Posterior cingulate gyrus (tissue), 11 donors: ENCODE measurements around the gene ACER2.
"Not testable (repeated sequence)": the region's sequence is repeated elsewhere in the genome, so short reads cannot be mapped to it uniquely, and the experiment has no call there.

Source experiments
- DNase-seq, 10 donors: peaks; one replicate each; pipeline versions ENCODE4 v3.0.0 to v3.0.0-alpha.2; 2020 to 2021; ENCODE audit warnings: mixed read lengths in 3 of 10
- intact Hi-C: fragments of 100-400 bp; cut with DNase I; formaldehyde crosslinking; loops from one replicate; pipeline ENCODE4 v1.15.1; 2023

The ACER2 gene

DNA sequence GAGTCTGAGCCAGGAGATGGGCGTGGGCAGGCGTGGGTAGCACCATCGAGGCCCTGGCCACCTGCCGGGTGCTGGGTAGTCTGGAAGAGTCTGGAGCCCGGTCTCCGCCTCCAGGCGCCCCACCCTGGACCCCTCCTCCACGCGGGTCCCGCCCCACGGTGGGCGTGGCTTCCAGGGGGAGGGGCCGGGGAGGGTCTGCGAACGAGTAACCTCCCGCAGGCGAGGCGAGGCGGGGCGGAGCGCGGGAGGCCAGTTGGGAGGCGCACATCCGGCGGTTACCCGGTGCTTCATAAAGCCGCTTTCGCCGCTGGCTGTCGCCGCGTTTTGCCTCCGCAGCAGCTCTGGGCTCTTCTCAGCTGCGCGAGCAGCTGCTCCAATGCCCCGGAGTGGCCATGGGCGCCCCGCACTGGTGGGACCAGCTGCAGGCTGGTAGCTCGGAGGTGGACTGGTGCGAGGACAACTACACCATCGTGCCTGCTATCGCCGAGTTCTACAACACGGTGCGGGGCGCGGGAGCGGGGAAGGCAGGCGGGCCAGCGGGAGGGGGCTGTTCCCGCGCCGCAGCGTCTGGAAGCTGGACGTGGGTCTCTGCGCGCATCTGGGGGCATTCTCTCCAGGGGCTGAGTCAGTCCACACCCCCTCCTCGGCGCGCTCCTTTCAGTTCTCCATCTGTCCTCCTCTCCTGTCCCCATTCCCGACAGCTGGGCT, at the start of gene ACER2:
TSS of gene ACER2 (plus strand) at position 317 of the 708 bp plus-strand sequence. CDS start at position 393, 76 bp downstream.
- intact Hi-C loops, result loop anchor here (2.0 to 10.0 kb wide), 2 partner anchors 28 to 46 kb away; partner anchors contain the start of gene RPS6

GRCh38 chr9:19369107-19369506, 39.7 kb upstream of the ACER2 start:
- no peak for DNase-seq
- intact Hi-C loops, result no loop called here

More for the DNA sequence above, at the start of gene ACER2:
- DNase-seq, result peak; percentile 87 to 99 (median 94)

DNA sequence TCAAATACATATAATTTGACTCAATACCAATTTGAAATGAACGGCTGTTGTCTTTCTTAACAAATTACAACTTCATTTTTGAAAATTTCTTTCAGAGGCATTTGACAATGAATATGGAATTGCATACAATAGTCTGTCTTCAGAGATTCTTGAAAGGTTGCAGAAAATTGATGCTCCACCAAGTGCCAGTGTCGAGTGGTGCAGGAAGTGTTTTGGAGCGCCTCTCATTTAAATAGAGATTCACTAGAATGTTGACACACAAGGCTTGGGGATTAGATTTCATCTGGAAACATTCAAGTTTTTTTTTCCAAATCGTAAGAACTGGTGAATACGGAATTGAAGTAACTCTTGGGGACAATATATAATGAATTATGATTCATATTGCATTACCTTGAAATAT, 36.9 kb upstream of the ACER2 start:
- intact Hi-C loops, result no loop called here
- no peak for DNase-seq

- no peak for DNase-seq
- intact Hi-C loops, result no loop called here
These were observed 36.2 kb upstream of the ACER2 start for GRCh38 chr9:19372567-19372966.

DNA sequence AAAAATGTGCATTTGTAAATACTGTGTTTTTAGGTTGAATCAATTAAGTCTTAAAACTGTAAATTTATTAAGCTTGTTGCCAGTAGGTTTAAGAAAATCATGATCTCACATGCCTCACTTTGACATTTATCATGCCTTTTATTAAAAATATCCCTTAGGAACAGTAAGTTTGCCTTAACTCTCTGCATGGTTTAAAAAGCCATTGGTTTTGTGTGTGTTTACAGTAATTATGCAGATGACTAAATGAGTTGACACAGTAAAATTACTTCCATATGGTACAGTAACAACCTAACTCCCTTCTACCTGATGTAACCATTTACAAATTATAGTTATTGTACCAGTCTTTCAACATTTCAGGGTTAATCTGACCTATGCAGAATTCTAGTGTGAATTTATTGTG, 35.3 kb upstream of the ACER2 start:
- intact Hi-C loops, result no loop called here
- no peak for DNase-seq

GRCh38 chr9:19375538-19375937, 33.3 kb upstream of the ACER2 start:
- intact Hi-C loops, result no loop called here
- no peak for DNase-seq

- intact Hi-C loops, result no loop called here
- no peak for DNase-seq
These were observed 31.9 kb upstream of the ACER2 start for GRCh38 chr9:19376931-19377330.

DNA sequence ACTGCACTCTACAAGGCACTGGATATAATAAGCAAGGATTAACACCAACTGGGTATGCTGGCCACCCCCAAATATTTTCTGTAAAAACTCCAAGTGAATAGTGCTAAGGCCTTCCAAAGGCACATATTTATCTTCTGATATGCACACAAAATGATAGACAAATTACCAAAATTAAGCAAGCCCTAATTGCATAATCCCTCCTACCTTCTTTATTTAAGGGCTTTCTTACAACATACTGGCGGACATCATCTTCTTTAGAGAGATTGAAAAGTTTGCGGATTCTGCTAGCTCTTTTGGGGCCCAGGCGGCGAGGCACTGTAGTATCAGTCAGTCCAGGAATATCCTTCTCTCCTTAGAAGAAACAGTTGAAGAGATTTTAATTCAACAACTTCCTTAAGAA, 30.6 kb upstream of the ACER2 start:
- intact Hi-C loops, result loop anchor here (2.0 kb wide), 1 partner anchor 147 kb away; the partner anchor contains the start of gene DENND4C
- DNase-seq, result no peak

DNA sequence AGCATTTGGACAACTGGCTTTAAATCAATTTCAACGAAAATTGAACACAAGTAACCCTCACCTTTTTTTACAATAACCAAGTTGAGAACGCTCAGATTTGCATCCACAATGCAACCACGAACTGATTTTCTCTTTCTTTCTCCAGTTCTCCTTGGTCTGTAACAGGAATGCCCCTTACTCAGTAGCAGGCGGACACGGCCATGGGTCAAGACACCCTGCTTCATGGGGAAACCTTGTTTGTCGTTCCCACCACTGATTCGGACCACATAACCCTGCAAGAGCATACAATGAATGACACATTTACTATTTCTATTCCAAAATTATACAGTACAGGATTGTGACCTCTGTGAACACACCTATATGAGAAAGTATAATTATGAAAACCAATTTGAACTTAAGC, 30.2 kb upstream of the ACER2 start:
- intact Hi-C loops, result loop anchor here (2.0 kb wide), 1 partner anchor 148 kb away; the partner anchor contains the start of gene DENND4C

DNA sequence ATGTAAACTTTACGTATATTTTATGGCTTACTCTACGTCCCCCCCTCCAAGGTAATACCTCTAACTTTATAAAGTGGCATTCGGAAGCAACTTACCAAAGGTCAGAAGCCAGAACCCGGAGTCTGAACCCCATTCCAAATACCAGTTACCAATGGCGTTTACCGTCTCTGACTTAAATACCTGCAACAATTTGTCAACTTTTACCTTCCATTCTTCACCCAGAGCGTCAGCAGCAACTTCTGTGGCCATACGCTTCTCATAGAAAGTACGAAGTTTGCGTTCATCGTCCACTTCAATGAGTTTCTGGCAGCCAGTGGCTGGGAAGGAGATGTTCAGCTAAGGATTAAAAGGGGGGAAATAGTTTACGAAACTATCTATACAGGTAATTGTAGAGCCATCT, 29.5 kb upstream of the ACER2 start:
- DNase-seq, result no peak
- intact Hi-C loops, result loop anchor here (2.0 kb wide), 1 partner anchor 148 kb away; the partner anchor contains the start of gene DENND4C

More for the DNA sequence above, 30.2 kb upstream of the ACER2 start:
- no peak for DNase-seq

DNA sequence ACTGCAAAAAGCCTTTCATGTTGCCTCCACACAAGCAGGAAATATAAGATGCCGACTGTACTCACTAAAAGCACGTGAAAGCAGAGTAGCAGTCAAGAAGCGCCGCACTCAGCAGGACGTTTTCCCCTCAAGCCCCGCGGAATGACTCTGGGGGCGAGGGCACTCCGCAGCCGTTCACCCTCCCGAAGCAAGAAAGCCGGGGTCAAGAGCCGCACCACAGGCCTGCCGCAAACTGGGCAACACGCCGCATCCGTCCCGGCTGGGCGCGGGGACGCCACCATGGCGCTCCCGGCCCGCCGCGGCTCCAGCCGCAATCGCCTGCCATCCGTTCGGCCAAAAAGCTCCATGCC, 29.1 kb upstream of the ACER2 start:
- peak in 2 of 10 donors; percentile 15 to 78 for DNase-seq
- intact Hi-C loops, result loop anchor here (2.0 kb wide), 3 partner anchors 29 to 149 kb away; partner anchors contain the start of genes ACER2 and DENND4C

DNA sequence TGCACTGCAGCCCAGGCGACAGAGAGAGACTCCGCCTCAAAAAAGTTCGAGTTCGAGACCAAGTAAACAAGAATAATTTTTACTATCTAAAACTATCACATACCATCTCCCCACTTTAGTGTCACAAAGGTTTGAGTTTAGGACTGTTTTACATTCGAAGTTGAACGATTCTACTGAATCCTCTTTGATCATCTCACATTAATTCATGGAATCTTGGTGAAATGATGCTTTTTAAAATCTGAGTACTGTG, 28.1 kb upstream of the ACER2 start:
- no peak for DNase-seq
- intact Hi-C loops, result loop anchor here (2.0 kb wide), 2 partner anchors 28 to 76 kb away; partner anchors contain the start of gene ACER2

DNA sequence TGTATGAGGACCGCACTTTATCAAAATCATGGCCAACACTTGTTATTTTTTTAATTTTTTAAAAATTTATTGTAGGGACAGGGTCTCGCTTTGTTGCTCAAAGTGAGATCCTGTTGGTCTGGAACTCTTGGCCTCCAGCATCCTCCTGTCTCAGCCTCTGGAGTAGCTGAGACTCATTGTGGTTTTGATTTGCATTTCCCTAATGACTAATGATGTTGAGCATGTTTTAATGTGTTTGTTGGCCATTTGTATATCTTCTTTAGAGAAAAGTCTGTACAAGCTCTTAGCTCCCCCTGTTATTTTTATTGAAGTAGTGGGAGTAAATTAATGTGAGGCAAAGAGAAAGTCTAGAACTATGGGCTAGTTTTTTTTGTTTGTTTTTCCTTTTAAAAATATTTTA, 27.2 kb upstream of the ACER2 start:
- intact Hi-C loops, result loop anchor here (2.0 kb wide), 2 partner anchors 27 to 75 kb away; partner anchors contain the start of gene ACER2
- no peak for DNase-seq

- intact Hi-C loops, DNase-seq: not testable (repeated sequence)
These were observed 23.6 kb upstream of the ACER2 start for GRCh38 chr9:19385212-19385611.

GRCh38 chr9:19385786-19386501, 22.9 kb upstream of the ACER2 start:
- no peak for DNase-seq
- intact Hi-C loops, result no loop called here

DNA sequence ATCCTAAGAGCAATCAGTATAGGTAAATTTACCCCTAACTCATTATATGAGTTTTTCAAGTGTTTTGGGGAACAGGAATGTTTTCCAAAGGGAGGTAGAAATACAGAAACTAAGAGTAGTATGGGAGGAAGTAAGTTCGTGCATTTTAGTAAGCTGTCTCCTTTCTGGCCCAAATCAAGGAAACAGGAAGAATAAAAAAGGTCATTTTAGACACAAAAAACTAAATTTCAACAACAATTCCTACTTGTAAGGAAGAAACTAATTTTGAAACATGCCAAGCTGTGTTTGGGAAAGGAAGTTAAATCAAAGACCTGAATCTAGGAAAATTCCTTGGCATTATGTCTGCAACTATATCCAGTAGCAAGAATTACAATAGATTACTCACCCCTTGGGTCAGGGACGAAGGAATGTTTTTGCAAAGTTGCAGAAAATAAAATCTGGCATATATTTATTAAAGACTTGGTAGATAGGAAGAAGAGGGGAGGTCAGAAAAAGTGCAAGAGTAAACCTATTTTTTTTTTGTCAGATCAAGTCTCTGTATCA, 22.2 kb upstream of the ACER2 start:
- intact Hi-C loops, result no loop called here

DNA sequence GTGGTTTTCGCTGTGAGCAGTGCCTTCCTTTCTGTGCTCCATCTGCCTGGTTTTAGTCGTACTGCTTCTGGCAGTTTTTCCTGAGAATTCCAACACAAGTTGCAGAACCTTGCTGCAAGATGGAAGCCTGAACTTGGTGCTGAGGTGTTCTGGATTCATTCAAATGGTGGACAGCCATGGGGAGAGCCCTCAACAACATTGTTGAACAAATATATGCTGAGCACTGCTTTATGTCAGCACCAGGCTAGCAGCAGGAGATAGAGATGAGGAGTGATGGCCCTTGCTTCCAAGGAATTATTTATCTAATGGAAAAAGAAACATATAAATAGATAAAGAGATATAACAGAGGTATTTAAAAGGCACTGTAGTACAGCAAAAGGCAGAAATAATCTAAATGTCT, 21.5 kb upstream of the ACER2 start:
- intact Hi-C loops, result no loop called here
- DNase-seq, result no peak

More for the DNA sequence above, 22.2 kb upstream of the ACER2 start:
- no peak for DNase-seq

- DNase-seq, intact Hi-C loops: not testable (repeated sequence)
These were observed 19.3 kb upstream of the ACER2 start for GRCh38 chr9:19389539-19389938.

DNA sequence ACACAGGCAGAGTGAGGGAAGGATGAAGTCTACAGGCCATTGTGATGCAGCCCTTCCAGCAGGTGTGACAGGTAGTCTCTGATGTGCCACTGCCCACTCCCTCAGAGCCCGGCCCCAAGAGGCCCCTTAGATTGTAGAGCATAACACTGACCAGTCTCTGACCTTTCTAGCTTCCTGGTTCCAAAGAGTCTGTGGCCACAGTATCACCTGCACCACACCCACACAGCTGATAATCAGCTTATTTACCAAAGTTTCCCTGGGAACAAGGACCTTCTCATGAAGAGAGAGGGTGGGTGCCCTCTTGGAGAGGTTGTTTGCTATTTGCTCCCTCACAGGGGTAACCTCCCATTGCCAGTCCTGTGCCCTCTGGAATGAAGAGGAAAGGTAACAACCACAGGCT, 11.0 kb upstream of the ACER2 start:
- DNase-seq, result no peak
- intact Hi-C loops, result no loop called here

GRCh38 chr9:19403231-19403630, 5.6 kb upstream of the ACER2 start:
- not testable (repeated sequence) for DNase-seq
- intact Hi-C loops, result loop anchor here (10.0 kb wide), 1 partner anchor 52 kb away; no protein-coding TSS in a partner anchor
